Ramos (cell line): Measurements from ENCODE around the gene PFKFB2.

ENCODE experiments used
- in situ Hi-C: fragments of 300-500 bp; cut with MboI; formaldehyde crosslinking; loops from one replicate; pipeline ENCODE4 v1.14.3; 2022; ENCODE audit warnings: low sequenced_read_pairs; ENCODE audit not compliant: unreplicated experiment

Gene PFKFB2

DNA sequence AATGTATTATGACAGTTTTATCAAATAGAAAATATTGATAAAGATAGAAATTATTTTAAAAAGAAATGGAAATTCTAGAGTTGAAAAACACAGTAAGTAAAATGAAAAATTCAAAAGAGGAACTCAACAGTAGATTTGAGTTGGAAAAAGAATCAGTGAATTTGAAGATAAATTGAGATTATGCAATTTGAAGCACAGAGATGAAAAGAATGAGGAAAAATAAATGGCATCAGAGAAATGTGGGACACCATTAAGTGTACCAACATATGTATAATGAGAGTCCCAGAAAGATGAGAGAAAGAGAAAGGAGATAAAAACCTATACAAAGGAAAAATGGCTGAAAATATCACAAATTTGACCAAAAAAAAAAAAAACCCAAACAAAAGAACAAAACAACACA is 76.0 kb downstream of the PFKFB2 start:
- in situ Hi-C loops: no loop called here
